Endothelial cell of umbilical vein (primary cell): ENCODE data around the gene ZFP37. TPM values are rescaled to one million over a fixed set of nuclear protein-coding genes. Genes with fewer than 3 reads are reported as not detected.

Source experiments
- BruUV-seq: library from RNA; stranded (reverse); fragments of 400-500 nt; replicated peaks from 2 replicates; lab custom pipeline; 2021; lab: Mats Ljungman, UMichigan
- CTCF ChIA-PET: fragments of 300-600, 350-600 bp; sonication (Branson Sonifier 250); formaldehyde crosslinking; loops from one replicate; lab custom pipeline; 2021; ENCODE audit warnings: antibody characterized with exemption, inconsistent platforms; lab: Charles Lee
- POLR2A ChIA-PET: fragments of 300-600, 350-600 bp; sonication (Branson Sonifier 250); formaldehyde crosslinking; loops from one replicate; lab custom pipeline; 2021; ENCODE audit warnings: antibody characterized with exemption, inconsistent platforms; lab: Charles Lee
- DNase-seq: peaks from one replicate; pipeline ENCODE4 v3.0.0-alpha.2; 2011; ENCODE audit warnings: low read depth, low spot score
- FAIRE-seq: peaks from 2 replicates; lab custom pipeline; 2011; peaks lifted over from hg19 to GRCh38; lab: Jason Lieb, UNC
- H2AFZ ChIP-seq: 2 replicates; pipeline ENCODE4 v1.6.0; 2012; ENCODE audit warnings: low read depth, low read length, control low read depth, inconsistent platforms
- H3K27ac ChIP-seq: 2 replicates; pipeline ENCODE4 v1.5.1; 2011; ENCODE audit warnings: low read depth, mild to moderate bottlenecking, control low read depth, low read length, moderate library complexity; ENCODE audit not compliant: insufficient read depth
- H3K27me3 ChIP-seq, 2 experiments: 2 replicates each; pipeline versions ENCODE4 v1.6.0 to v1.6.1; 2011; ENCODE audit warnings: low read length in 2 of 2, mixed read lengths in 1 of 2; ENCODE audit not compliant: control insufficient read depth in 2 of 2, insufficient read depth in 2 of 2
- H3K36me3 ChIP-seq, 2 experiments: 2 replicates in 1 of 2; 3 replicates in 1 of 2; pipeline ENCODE4 v1.5.1; 2011; ENCODE audit warnings: low read length in 2 of 2, mild to moderate bottlenecking in 1 of 2, moderate library complexity in 1 of 2; ENCODE audit not compliant: control insufficient read depth in 2 of 2, insufficient read depth in 2 of 2; ENCODE audit errors: extremely low read depth in 1 of 2
- H3K4me1 ChIP-seq: 3 replicates; pipeline ENCODE4 v1.5.1; 2011; ENCODE audit warnings: mild to moderate bottlenecking, low read length; ENCODE audit not compliant: control insufficient read depth, insufficient read depth; ENCODE audit errors: extremely low read depth
- H3K4me2 ChIP-seq: 2 replicates; pipeline ENCODE4 v1.6.1; 2011; ENCODE audit warnings: low read length, control low read depth, mixed read lengths; ENCODE audit not compliant: insufficient read depth
- H3K4me3 ChIP-seq, 3 experiments: fragments of 200-600 bp in 1 of 3; sonication (generic), shearing (Covaris generic) in 1 of 3; replicated peaks in 1 of 3; 2 replicates each; pipeline ENCODE4 v1.5.1; 2011 to 2016; ENCODE audit warnings: control low read depth in 3 of 3, low read length in 3 of 3, mild to moderate bottlenecking in 2 of 3, inconsistent platforms in 1 of 3, low read depth in 1 of 3, moderate library complexity in 1 of 3; ENCODE audit not compliant: insufficient read depth in 1 of 3
- H3K79me2 ChIP-seq: 2 replicates; pipeline ENCODE4 v1.6.0; 2012; ENCODE audit warnings: low read length, inconsistent platforms; ENCODE audit not compliant: control insufficient read depth, insufficient read depth
- H3K9ac ChIP-seq: replicated peaks from 2 replicates; pipeline ENCODE3; 2011; ENCODE audit warnings: low read length, control low read depth; ENCODE audit not compliant: insufficient read depth; ENCODE audit errors: extremely low read depth
- H3K9me1 ChIP-seq: replicated peaks from 3 replicates; pipeline ENCODE4 v1.6.0; 2011; ENCODE audit warnings: mild to moderate bottlenecking, low read length; ENCODE audit not compliant: control insufficient read depth, insufficient read depth; ENCODE audit errors: extremely low read depth
- H3K9me3 ChIP-seq: replicated peaks from 2 replicates; pipeline ENCODE4 v1.5.1; 2012; ENCODE audit warnings: low read length, inconsistent platforms; ENCODE audit not compliant: control insufficient read depth, insufficient read depth
- H4K20me1 ChIP-seq: replicated peaks from 2 replicates; pipeline ENCODE3; 2011; ENCODE audit warnings: mild to moderate bottlenecking, low read length; ENCODE audit not compliant: control insufficient read depth, insufficient read depth; ENCODE audit errors: extremely low read depth
- CTCF ChIP-seq, 2 donors: IDR thresholded peaks; 1 replicate in 1 of 2; 2 replicates in 1 of 2; pipeline ENCODE4 v1.5.1; 2011; ENCODE audit warnings: low read length in 2 of 2, mild to moderate bottlenecking in 2 of 2, moderate library complexity in 2 of 2, control low read depth in 1 of 2, inconsistent platforms in 1 of 2, low read depth in 1 of 2; ENCODE audit not compliant: insufficient read depth in 1 of 2; ENCODE audit errors: extremely low read depth in 1 of 2
- EZH2 ChIP-seq: IDR thresholded peaks from 2 replicates; pipeline ENCODE4 v1.6.1; 2012; ENCODE audit warnings: borderline replicate concordance, low read depth, mild to moderate bottlenecking, moderate library complexity, low read length, inconsistent platforms; ENCODE audit not compliant: severe bottlenecking
- FOS ChIP-seq: IDR thresholded peaks from 2 replicates; pipeline ENCODE4 v1.6.1; 2011; ENCODE audit warnings: mild to moderate bottlenecking, low read length, moderate library complexity, borderline replicate concordance; ENCODE audit not compliant: insufficient read depth
- GATA2 ChIP-seq: IDR thresholded peaks from 2 replicates; pipeline ENCODE4 v1.7.0; 2011; ENCODE audit warnings: low read depth, mild to moderate bottlenecking, moderate library complexity, mixed read lengths, low read length; ENCODE audit not compliant: insufficient read length, insufficient read depth
- JUN ChIP-seq: IDR thresholded peaks from 2 replicates; pipeline ENCODE4 v1.6.1; 2011; ENCODE audit warnings: borderline replicate concordance, low read depth; ENCODE audit not compliant: insufficient read length, insufficient read depth
- MAX ChIP-seq: IDR thresholded peaks from 2 replicates; pipeline ENCODE4 v1.6.1; 2011; ENCODE audit not compliant: insufficient read depth, insufficient read length
- MYC ChIP-seq: IDR thresholded peaks from one replicate; pipeline ENCODE4 v1.6.1; 2011; ENCODE audit warnings: mild to moderate bottlenecking, low read depth, low read length
- POLR2A ChIP-seq: IDR thresholded peaks from 2 replicates; pipeline ENCODE4 v1.6.1; 2012; ENCODE audit warnings: low read depth, mild to moderate bottlenecking, control low read depth, low read length
- POLR2AphosphoS5 ChIP-seq: IDR thresholded peaks from 2 replicates; pipeline ENCODE4 v1.6.1; 2012; ENCODE audit warnings: low read depth, mild to moderate bottlenecking, control low read depth, low read length, moderate library complexity; ENCODE audit not compliant: insufficient read depth
- dilution Hi-C: fragments of 300-500 bp; cut with MboI; formaldehyde crosslinking; loops from one replicate; pipeline ENCODE4 v1.15.0; 2019; ENCODE audit warnings: low sequenced_read_pairs; ENCODE audit not compliant: extremely low pct_ligation_motif_present
- intact Hi-C: fragments of 100-400 bp; cut with micrococcal nuclease; formaldehyde crosslinking; loops from one replicate; pipeline ENCODE4 v1.10.0; 2022
- polyA plus RNA-seq, 4 experiments: library from polyadenylated mRNA; depleted of rRNA in 3 of 4; stranded (reverse) in 3 of 4; unstranded in 1 of 4; fragments of >200 nt; gene quantifications; 2 replicates each; pipeline versions ENCODE4 v1.2.1 to v1.2.3, GENCODE V29; 2011 to 2012; ENCODE audit warnings: missing spikeins in 1 of 4
- total RNA-seq: library from RNA; stranded (reverse); gene quantifications from 2 replicates; pipeline ENCODE4 v1.2.3, GENCODE V29; 2021

ZFP37 gene
- total and polyA plus RNA-seq, 2 donors (not counting 3 experiments of a cell fraction or from before 2014, with no cell fraction given): 0.21 to 1.3 TPM

DNA sequence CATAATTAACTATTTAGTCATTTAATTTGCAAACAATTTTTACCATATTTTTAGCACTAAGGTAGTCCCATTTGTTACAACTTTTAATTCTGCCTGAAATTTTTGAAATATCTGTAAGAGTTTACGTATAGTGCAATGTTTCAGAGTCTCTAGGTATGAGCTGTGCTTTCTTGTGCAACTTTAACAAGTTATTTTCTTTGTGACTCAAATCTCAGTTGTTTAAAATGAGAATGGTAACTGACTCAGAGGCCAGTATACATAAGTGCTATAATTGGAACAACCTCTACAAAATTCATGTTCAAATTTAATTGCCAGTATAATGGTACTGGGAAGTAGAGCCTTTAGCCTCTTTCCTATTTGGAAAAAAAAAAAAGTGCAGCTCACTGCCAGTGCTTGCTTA, 30.3 kb downstream of the ZFP37 start:
- Histone ChIP-seq H3K36me3 (no peaks in the 10 kb centered on the region), H3K79me2 (no peaks in the 10 kb centered on the region), H4K20me1 (no peaks in the 10 kb centered on the region), H3K27me3 (no peaks in the 10 kb centered on the region), H2AFZ (no peak overlapping the region), H3K4me3 (no peak overlapping the region), H3K9ac (no peak overlapping the region), H3K4me2 (no peak overlapping the region), H3K9me3 (no peaks in the 10 kb centered on the region), H3K9me1 (no peaks in the 10 kb centered on the region), H3K27ac (no peak overlapping the region), H3K4me1 (no peaks in the 10 kb centered on the region)
- CTCF ChIA-PET: no interaction called here
- POLR2A ChIA-PET: no interaction called here
- dilution Hi-C loops: no loop called here
- TF ChIP-seq CTCF (IDR thresholded peaks at IDR 0.05; ENCODE audit: extremely low read depth in 1 of 2, insufficient read depth in 1 of 2, low read depth in 1 of 2, low read length in 2 of 2) (no peak), MYC (no peak), MAX (no peak)
- DNase-seq: no peak
- intact Hi-C loops: no loop called here
- BruUV-seq: no TSS peak
- no peak for FAIRE-seq

DNA sequence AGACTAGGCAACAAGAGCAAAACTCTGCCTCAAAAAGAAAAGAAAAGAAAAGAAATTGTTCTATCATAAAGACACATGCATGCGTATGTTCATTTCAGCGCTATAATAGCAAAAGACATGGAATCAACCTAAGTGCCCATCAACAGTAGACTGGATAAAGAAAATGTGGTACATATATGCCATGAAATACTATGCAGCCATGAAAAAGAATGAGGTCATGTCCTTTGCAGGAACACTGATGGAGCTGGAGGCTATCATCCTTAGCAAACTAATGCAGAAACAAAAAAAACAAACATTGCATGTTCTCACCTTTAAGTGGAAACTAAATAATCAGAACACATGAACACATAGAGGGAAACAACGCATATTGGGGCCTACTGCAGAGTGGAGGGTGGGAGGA, 38.3 kb downstream of the ZFP37 start:
- Histone ChIP-seq H3K9me1 (no peaks in the 10 kb centered on the region), H2AFZ (no peak overlapping the region), H3K79me2 (no peaks in the 10 kb centered on the region), H3K4me1 (no peaks in the 10 kb centered on the region), H3K36me3 (no peaks in the 10 kb centered on the region), H3K4me2 (no peak overlapping the region), H4K20me1 (no peaks in the 10 kb centered on the region), H3K27ac (no peak overlapping the region), H3K4me3 (no peak overlapping the region), H3K9ac (no peak overlapping the region), H3K9me3 (no peaks in the 10 kb centered on the region), H3K27me3 (no peaks in the 10 kb centered on the region)
- no TSS peak for BruUV-seq
- DNase-seq (no peak), FAIRE-seq (no peak)
- ChIA-PET POLR2A (no interaction called here), CTCF (no interaction called here)
- TF ChIP-seq CTCF (IDR thresholded peaks at IDR 0.05; ENCODE audit: extremely low read depth in 1 of 2, insufficient read depth in 1 of 2, low read depth in 1 of 2, low read length in 2 of 2) (no peak), EZH2 (no peak), GATA2 (no peak), POLR2AphosphoS5 (no peak), MAX (no peak), MYC (no peak), JUN (no peak), POLR2A (no peak), FOS (no peak)
- intact Hi-C loops: no loop called here
- dilution Hi-C loops: no loop called here
